NCI-H748 (cell line): ENCODE measurements around the gene CXCL13.
"Not testable (repeated sequence)": the region's sequence is repeated elsewhere in the genome, so short reads cannot be mapped to it uniquely, and the experiment has no call there.

Source experiments
- DNase-seq: peaks from one replicate; lab custom pipeline; 2025; ENCODE audit not compliant: unreplicated experiment; lab: John Stamatoyannopoulos, UW

The CXCL13 gene, protein sequence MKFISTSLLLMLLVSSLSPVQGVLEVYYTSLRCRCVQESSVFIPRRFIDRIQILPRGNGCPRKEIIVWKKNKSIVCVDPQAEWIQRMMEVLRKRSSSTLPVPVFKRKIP

DNA sequence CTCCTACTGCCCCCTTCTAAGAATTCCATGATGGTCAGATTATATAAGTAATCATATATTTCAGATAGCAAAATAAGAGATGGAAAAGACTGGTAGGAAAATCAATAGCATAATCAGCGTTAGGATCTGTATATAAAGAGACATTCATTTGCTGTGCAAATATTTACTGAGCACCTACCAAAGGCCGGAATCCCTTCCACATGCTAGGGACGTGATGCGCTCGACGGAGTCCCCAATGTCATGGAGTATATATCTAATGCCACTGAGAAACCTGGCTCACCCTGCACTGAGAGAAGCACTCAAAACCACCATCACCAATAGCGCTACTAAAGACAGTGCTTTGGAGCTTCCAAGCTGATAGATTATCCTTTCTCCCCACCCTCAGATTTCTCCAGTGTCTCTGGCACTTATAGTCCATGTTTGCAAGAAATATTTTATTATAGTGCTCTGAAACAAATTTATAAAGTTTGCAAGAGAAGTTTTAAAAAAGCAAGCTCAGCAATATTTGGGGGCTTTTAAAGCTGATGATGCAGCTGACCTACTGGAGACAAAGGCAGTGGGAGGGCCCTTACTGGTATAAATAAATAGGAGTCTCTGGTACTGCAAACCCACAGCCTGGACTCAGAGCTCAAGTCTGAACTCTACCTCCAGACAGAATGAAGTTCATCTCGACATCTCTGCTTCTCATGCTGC lies at the start of gene CXCL13:
Gene CXCL13 (plus strand): TSS at position 611 of the 693 bp plus-strand sequence. CDS start 46 bp downstream, at position 657.
- peak; percentile 64 for DNase-seq

- DNase-seq = no peak
Observed at GRCh38 chr4:77560170-77560569, 45.5 kb upstream of the CXCL13 start.

- DNase-seq = not testable (repeated sequence)
Observed at GRCh38 chr4:77561720-77562119, 43.9 kb upstream of the CXCL13 start.

- no peak for DNase-seq
Observed at GRCh38 chr4:77564231-77564630, 41.4 kb upstream of the CXCL13 start.

DNA sequence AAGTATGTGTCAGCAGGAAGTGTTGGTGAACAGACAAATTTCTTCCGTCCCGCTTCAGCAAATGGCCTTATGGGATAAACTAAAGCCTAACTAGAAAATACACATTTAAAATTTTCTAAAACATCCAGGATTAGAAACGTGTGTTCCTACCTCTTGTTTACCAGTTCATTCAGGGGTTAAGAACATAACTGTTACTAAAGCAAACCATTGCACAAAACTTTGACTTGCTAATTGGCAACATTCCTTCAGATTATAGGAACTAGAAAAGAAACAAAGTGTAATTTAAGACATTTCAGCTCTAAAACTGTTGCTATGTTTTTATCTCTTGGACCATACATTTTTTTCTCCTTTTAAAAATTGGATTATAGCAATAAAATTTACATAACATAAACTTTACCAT lies 39.5 kb upstream of the CXCL13 start:
- DNase-seq = no peak

DNA sequence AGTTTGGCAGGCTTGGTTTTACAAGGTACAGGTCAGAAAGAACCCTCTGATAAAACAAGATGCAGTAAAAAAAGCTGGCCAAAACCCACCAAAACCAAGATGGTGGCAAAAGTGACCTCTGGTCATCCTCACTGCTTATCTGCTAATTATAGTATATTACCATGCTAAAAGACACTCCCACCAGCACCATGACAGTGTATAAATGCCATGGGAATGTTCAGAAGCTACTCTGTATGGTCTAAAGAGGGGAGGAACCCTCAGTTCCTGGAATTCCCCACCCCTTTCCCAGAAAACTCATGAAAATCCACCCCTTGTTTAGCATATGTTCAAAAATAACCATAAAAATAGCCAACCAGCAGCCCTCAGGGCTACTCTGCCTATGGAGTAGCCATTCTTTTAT lies 38.1 kb upstream of the CXCL13 start:
- no peak for DNase-seq

DNA sequence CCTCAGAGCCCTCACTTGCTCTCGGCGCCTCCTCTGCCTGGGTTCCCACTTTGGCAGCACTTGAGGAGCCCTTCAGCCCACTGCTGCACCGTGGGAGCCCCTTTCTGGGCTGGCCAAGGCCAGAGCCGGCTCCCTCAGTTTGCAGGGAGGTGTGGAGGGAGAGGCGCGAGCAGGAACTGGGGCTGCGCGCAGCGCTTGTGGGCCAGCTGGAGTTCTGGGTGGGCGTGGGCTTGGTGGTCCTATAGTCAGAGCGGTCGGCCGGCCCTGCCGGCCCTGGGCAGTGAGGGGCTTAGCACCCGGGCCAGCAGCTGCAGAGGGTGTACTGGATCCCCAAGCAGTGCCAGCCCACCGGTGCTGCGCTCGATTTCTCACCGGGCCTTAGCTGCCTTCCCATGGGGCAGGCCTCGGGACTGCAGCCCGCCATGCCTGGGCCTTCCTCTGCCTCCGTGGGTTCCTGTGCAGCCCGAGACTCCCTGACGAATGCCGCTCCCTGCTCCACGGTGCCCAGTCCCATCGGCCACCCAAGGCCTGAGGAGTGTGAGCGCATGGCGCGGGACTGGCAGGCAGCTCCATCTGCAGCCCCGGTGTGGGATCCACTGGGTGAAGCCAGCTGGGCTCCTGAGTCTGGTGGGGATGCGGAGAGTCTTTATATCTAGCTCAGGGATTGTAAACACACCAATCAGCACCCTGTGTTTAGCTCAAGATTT lies 35.0 kb upstream of the CXCL13 start:
- DNase-seq = not testable (repeated sequence)

DNA sequence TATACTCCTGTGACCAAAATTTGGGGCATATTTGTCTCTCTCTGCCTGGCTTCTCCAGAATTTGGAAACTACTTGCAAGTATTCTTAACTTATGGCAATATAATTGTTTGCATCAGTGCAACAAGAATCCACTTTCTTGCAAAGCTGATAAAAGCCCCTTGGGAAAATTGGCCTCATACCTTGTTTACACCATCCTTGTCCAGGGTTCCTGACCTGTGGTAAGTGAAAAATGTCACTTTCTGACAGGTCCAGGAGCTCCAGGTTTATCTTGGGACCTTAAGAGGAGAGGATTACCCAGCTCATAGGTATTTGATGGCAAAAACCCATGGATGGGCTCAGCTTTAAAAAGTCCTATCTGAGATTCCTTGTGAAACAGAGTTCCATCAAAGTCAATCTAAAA lies 29.3 kb upstream of the CXCL13 start:
- no peak for DNase-seq

GRCh38 chr4:77578145-77578544 lies 27.5 kb upstream of the CXCL13 start:
- no peak for DNase-seq

DNA sequence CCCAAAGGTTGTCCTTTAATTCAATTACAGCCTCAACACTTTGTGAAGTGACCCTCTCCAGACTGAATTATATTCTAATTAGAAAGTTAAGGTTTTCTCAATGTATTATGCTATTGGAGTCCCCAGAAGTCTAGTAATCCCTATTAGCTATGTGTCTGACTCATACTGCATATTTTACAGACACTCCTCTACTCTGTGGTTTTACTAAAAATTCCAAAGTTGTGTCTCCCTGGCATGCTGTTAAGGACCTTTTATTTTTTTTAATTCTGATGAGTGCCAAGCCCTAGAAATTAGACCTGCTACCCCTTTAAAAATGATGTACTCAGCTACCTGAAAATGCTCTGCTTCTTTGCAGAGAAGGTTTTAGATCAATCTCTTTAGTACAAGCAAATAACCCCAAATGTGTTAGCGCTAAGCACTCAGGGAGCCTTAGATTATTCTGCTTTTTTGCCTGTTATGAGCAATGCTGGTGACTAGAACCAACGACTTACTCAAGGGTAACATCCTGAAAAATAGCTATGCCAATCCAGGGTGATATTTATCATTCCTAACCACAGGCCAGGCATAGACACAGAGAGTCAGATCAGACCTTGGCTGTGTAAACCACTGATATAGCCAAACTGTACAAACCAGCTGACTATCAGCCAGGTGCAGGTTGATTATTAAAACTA lies 26.1 kb upstream of the CXCL13 start:
- no peak for DNase-seq

- no peak for DNase-seq
Observed at GRCh38 chr4:77581724-77582123, 23.9 kb upstream of the CXCL13 start.

- no peak for DNase-seq
Observed at GRCh38 chr4:77582156-77582555, 23.5 kb upstream of the CXCL13 start.

- DNase-seq = no peak
Observed at GRCh38 chr4:77582711-77583110, 22.9 kb upstream of the CXCL13 start.

- no peak for DNase-seq
Observed at GRCh38 chr4:77586951-77587383, 18.7 kb upstream of the CXCL13 start.

DNA sequence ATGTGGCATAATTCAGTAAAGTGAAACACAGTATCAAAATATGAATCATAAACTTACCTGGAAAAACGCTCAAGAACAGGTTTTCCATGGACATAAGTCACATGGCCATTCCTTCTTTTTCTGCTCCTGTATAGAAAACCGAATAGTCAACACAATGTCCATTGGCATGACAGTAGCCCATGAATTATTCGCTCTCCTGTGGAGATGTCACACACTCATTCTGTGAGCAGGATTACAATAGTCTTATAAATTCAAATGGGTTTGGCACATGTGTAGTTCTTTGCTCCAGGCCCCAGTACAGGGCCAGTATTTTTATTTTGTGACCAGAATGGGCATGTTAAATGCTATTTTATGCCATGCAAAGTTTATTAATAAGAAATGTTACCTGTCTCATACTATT lies 15.1 kb upstream of the CXCL13 start:
- DNase-seq = no peak

DNA sequence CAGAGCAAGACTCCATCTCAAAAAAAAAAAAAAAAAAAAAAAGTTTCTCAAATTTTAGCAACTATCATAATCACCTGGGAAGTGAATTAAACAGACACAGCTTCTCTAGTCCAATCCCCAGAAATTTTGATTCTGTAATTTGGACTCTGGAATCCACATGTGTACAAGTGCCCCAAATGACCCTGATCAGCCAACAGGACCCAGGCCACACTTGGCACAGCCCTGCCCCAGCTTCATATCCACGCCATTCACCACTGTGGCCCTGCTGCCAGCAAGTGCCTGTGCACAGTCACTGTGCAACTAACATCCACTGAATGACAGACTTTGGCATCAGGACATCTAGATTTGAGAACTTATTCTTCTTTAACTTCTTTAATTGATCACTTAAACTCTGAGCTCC lies 14.1 kb upstream of the CXCL13 start:
- no peak for DNase-seq

DNA sequence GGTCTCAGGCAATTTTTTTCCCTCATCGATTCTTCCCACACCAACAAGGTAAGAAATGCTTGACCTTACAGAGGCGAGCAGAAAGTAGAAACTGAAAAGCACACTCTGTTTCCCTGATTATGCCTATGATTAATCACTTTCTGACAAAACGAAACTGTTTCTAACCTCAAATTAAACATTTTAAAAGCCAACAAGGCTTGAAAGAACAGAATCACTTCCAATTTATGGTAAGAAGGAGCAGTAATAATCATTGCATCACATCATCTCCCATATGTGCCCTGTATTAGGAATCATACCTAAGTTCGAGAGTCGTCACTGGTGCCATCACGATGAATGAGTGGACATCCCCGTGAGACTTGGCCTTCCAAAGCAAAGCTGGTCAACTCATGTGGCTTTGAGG lies 12.5 kb upstream of the CXCL13 start:
- no peak for DNase-seq

- no peak for DNase-seq
Observed at GRCh38 chr4:77593993-77594392, 11.6 kb upstream of the CXCL13 start.

- DNase-seq = no peak
Observed at GRCh38 chr4:77595364-77595973, 10.2 kb upstream of the CXCL13 start.

DNA sequence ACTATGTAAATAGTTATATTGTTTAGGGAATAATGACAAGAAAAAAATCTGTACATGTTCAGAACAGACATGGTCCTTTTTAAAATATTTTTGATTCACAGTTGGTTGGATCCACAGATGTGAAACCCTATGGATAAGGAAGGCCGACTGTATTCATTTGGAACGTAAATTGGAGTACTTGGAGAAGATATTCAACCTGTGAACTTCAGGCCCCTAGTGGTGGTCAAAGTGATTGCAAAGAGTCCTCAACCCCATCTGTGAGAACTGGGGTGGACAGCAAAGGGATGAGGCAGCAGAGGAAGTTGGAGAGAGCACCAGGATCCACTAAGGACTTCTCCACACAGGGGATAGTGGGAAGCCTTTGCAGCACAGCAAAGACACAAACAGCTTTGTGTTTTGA lies 6.2 kb upstream of the CXCL13 start:
- DNase-seq = peak; percentile 12
